Endothelial cell of umbilical vein (primary cell): ENCODE data around the gene CD300C.

Source experiments
- EZH2 ChIP-seq: IDR thresholded peaks from 2 replicates; pipeline ENCODE4 v1.6.1; 2012; ENCODE audit warnings: borderline replicate concordance, low read depth, mild to moderate bottlenecking, moderate library complexity, low read length, inconsistent platforms; ENCODE audit not compliant: severe bottlenecking
- JUN ChIP-seq: IDR thresholded peaks from 2 replicates; pipeline ENCODE4 v1.6.1; 2011; ENCODE audit warnings: borderline replicate concordance, low read depth; ENCODE audit not compliant: insufficient read length, insufficient read depth
- POLR2A ChIP-seq: IDR thresholded peaks from 2 replicates; pipeline ENCODE4 v1.6.1; 2012; ENCODE audit warnings: low read depth, mild to moderate bottlenecking, control low read depth, low read length
- TF ChIP-seq, protein P1 (sequence below), 2 donors: IDR thresholded peaks; 1 replicate in 1 of 2; 2 replicates in 1 of 2; pipeline ENCODE4 v1.5.1; 2011; ENCODE audit warnings: low read length in 2 of 2, mild to moderate bottlenecking in 2 of 2, moderate library complexity in 2 of 2, control low read depth in 1 of 2, inconsistent platforms in 1 of 2, low read depth in 1 of 2; ENCODE audit not compliant: insufficient read depth in 1 of 2; ENCODE audit errors: extremely low read depth in 1 of 2

DNA sequence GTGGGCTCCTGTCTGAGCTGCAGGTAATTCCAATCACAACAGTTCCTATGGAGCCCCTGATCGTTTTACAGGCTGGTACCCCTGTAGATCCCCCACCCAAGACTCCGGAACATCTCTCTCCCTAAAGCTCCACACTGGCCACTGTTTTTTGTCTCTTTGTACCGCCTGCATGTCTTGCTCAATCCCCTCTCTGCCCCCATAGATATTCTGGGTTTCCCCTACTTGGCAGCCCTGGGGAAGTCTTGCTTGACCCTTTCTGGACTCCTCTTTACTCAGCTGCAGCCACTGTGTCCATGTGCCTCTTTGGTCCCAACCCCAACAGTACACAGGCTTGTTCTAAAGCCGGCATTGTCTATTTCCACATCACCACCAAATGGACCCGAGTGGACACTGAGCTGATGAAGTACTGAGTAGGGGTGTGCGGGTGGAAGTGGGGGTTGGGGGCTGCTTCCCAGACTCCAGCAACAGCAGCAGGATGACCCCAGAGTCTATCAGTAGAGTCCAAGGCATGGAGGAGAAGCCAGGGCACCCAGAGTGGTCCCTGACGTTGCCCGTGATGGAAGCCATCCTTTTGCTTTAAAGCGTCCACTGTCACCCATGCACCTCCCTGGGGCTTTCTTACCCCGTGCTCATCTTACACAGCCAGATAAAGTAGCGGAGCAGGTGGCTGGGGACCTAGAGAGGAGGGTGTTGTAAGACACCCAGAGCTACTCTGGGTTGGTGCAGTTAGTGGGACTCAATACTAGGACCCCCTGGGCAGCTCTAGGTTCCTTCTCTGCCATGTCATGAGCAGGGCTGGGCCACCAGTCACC, 21.1 kb downstream of the CD300C start:
- TF ChIP-seq, protein P1, sequence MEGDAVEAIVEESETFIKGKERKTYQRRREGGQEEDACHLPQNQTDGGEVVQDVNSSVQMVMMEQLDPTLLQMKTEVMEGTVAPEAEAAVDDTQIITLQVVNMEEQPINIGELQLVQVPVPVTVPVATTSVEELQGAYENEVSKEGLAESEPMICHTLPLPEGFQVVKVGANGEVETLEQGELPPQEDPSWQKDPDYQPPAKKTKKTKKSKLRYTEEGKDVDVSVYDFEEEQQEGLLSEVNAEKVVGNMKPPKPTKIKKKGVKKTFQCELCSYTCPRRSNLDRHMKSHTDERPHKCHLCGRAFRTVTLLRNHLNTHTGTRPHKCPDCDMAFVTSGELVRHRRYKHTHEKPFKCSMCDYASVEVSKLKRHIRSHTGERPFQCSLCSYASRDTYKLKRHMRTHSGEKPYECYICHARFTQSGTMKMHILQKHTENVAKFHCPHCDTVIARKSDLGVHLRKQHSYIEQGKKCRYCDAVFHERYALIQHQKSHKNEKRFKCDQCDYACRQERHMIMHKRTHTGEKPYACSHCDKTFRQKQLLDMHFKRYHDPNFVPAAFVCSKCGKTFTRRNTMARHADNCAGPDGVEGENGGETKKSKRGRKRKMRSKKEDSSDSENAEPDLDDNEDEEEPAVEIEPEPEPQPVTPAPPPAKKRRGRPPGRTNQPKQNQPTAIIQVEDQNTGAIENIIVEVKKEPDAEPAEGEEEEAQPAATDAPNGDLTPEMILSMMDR (IDR thresholded peaks at IDR 0.05; ENCODE audit: extremely low read depth in 1 of 2, insufficient read depth in 1 of 2, low read depth in 1 of 2, low read length in 2 of 2) = no peak
- TF ChIP-seq JUN (no peak), EZH2 (no peak), POLR2A (no peak)
